ENCODE results near the gene HTT. TPM values are rescaled to one million over a fixed set of nuclear protein-coding genes. Genes with fewer than 3 reads are reported as not detected.
A peak's percentile ranks its signal among the peaks of the same experiment; 100 is the strongest.

The HTT gene
- total and polyA plus RNA-seq, 5 donors, result 13.0 to 25.2 (median 23.1) TPM

- H3K27me3 ChIP-seq (ENCODE audit: control insufficient read depth, insufficient read depth), result no peaks in the 10 kb centered on the region
- no peaks in the 10 kb centered on the region for H3K4me1 ChIP-seq (ENCODE audit: control insufficient read depth, insufficient read depth, low read length)
- no peaks in the 10 kb centered on the region for H3K9me3 ChIP-seq (ENCODE audit: control insufficient read depth, low read length)
- WGBS, result 38% methylated on average over 24 of the region's 24 CpGs
- H3K4me3 ChIP-seq (ENCODE audit: low read length), result peak overlapping the region; percentile 70
- DNase-seq (peak in 1 of 3 donors; percentile 72), ATAC-seq (peak in 1 of 2 donors; percentile 0)
- intact Hi-C loops (cut with DNase I), result no loop called here
- peak overlapping the region; percentile 77 for H3K27ac ChIP-seq (ENCODE audit: low read length)
Observed at GRCh38 chr4:3291411-3291968, 217.0 kb downstream of the HTT start.

DNA sequence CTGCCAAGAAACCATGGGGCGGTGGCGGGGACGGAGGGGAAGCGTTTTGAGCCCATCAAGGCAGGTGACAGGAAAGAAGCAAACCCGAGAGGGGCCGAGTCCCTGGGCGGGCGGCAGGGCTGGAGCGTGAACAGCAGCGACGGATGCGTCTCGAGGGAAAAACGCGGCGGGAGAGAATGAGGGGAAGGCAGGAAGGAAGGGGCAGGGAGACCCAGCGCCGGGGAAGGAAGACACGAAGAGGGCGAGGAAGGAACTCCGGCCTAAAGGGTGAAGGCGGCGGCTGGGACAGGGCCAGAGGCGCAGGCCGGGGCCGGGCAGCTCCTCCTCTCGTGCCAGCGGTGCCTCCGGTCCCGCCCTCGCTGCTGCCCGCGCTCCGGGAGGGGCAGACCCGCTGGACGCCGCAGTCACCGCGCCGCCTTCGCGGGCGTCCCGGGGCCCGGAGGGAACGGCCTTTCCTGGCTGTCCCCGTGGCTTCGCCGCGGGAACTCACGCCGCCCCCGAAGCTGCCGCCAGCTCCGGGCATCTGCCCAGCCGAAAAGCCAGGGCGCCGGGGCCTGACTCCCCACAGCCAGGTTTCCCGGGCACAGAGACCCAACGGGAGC is 217.6 kb downstream of the HTT start:
- peak; percentile 75 to 78 for ATAC-seq
- Histone ChIP-seq H3K4me1 (ENCODE audit: control insufficient read depth, insufficient read depth, low read length) (no peaks in the 10 kb centered on the region), H3K27ac (ENCODE audit: low read length) (peak overlapping the region; percentile 77), H3K27me3 (ENCODE audit: control insufficient read depth, insufficient read depth) (no peaks in the 10 kb centered on the region), H3K4me3 (ENCODE audit: low read length) (peak overlapping the region; percentile 70), H3K9me3 (ENCODE audit: control insufficient read depth, low read length) (no peaks in the 10 kb centered on the region)
- WGBS, result under 1% methylated on average over 60 of the region's 60 CpGs
- intact Hi-C loops (cut with DNase I), result no loop called here
- peak; percentile 75 to 89 (median 88) for DNase-seq

- under 1% methylated on average over 119 of the region's 121 CpGs for WGBS
- Histone ChIP-seq H3K9me3 (ENCODE audit: control insufficient read depth, low read length) (no peaks in the 10 kb centered on the region), H3K27ac (ENCODE audit: low read length) (peak within 1 kb of the TSS; percentile 88), H3K4me1 (ENCODE audit: control insufficient read depth, insufficient read depth, low read length) (no peaks in the 10 kb centered on the region), H3K4me3 (ENCODE audit: low read length) (peak within 1 kb of the TSS; percentile 70), H3K27me3 (ENCODE audit: control insufficient read depth, insufficient read depth) (no peaks in the 10 kb centered on the region)
- intact Hi-C loops (cut with DNase I), result no loop called here
- ATAC-seq (peak; percentile 95 to 97), DNase-seq (peak; percentile 95 to 98 (median 98))
Observed at GRCh38 chr4:3292571-3293400, 218.3 kb downstream of the HTT start, which contains the start of gene RGS12. RGS12 (plus strand) TSS chr4:3293021; CDS start chr4:3316171, 23,150 bp downstream.

Other genes with a start within 250 kb of the HTT start
- 100 to 1,000 TPM; 215 to 256 (median 236) TPM for gene ADD1, start 230.8 kb upstream of the HTT start, total RNA-seq
- 207 TPM for gene ADD1, start 230.8 kb upstream of the HTT start, polyA plus RNA-seq
- gene NOP14, start 111.3 kb upstream of the HTT start, total RNA-seq, result 10 to 100 TPM; 15.4 to 19.2 (median 18.4) TPM
- gene NOP14, start 111.3 kb upstream of the HTT start, polyA plus RNA-seq, result 12.0 TPM
- 10 to 100 TPM; 11.6 to 13.1 (median 12.4) TPM for gene GRK4, start 111.1 kb upstream of the HTT start, total RNA-seq
- gene GRK4, start 111.1 kb upstream of the HTT start, polyA plus RNA-seq, result 8.4 TPM
- gene HTT-AS, start 143 bp upstream of the HTT start, total RNA-seq, result not detected
- gene HTT-AS, start 143 bp upstream of the HTT start, polyA plus RNA-seq, result not detected
- gene MSANTD1, start 174.5 kb downstream of the HTT start, total RNA-seq, result under 1 TPM; 0.23 to 0.40 (median 0.34) TPM
- 0.20 TPM for gene MSANTD1, start 174.5 kb downstream of the HTT start, polyA plus RNA-seq
- 10 to 100 TPM; 11.6 to 18.2 (median 14.6) TPM for gene RGS12, start 218.3 kb downstream of the HTT start, total RNA-seq
- gene RGS12, start 218.3 kb downstream of the HTT start, polyA plus RNA-seq, result 20.8 TPM

Data from right cardiac atrium (tissue), 5 donors.